ES-I3 (cell line): ENCODE data around the gene QPRT.
A peak's percentile ranks its signal among the peaks of the same experiment; 100 is the strongest.
"Not testable (repeated sequence)": the region's sequence is repeated elsewhere in the genome, so short reads cannot be mapped to it uniquely, and the experiment has no call there.

Experiments
- H3K36me3 ChIP-seq: 2 replicates; pipeline ENCODE4 v1.6.1; 2013; ENCODE audit warnings: mild to moderate bottlenecking, low read length, control low read depth, moderate library complexity; ENCODE audit not compliant: insufficient read depth
- H3K4me1 ChIP-seq: 2 replicates; pipeline ENCODE4 v1.6.1; 2013; ENCODE audit warnings: mild to moderate bottlenecking, control low read depth, low read length; ENCODE audit not compliant: insufficient read depth
- H3K9ac ChIP-seq: 2 replicates; pipeline ENCODE4 v1.6.1; 2013; ENCODE audit warnings: low read depth, mild to moderate bottlenecking, low read length, moderate library complexity
- H3K9me3 ChIP-seq: 2 replicates; pipeline ENCODE4 v1.6.1; 2013; ENCODE audit warnings: mild to moderate bottlenecking, low read length, moderate library complexity; ENCODE audit not compliant: control insufficient read depth, insufficient read depth

Gene QPRT

DNA sequence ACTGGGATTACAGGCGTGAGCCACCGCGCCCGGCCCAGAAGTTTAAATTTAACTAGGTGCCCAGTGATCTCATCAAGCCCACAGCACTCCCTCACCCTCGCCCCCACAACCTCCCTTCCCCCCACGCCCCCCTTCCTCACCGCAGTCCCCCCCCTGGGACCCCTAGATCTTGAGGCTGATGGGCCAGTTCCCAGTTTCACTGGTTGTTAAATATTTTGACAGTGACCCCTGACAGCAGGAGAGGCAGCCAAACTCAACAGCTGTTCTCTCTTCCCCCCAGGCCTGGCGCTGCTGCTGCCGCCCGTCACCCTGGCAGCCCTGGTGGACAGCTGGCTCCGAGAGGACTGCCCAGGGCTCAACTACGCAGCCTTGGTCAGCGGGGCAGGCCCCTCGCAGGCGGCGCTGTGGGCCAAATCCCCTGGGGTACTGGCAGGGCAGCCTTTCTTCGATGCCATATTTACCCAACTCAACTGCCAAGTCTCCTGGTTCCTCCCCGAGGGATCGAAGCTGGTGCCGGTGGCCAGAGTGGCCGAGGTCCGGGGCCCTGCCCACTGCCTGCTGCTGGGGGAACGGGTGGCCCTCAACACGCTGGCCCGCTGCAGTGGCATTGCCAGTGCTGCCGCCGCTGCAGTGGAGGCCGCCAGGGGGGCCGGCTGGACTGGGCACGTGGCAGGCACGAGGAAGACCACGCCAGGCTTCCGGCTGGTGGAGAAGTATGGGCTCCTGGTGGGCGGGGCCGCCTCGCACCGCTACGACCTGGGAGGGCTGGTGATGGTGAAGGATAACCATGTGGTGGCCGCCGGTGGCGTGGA lies 15.6 kb downstream of the QPRT start:
- Histone ChIP-seq H3K9ac (no peak overlapping the region), H3K4me1 (peaks cover 9% of the 10 kb centered on the region; the same call in 1 of the 2 replicates), H3K9me3 (no peaks in the 10 kb centered on the region; the same call in 1 of the 2 replicates), H3K36me3 (no peaks in the 10 kb centered on the region)

DNA sequence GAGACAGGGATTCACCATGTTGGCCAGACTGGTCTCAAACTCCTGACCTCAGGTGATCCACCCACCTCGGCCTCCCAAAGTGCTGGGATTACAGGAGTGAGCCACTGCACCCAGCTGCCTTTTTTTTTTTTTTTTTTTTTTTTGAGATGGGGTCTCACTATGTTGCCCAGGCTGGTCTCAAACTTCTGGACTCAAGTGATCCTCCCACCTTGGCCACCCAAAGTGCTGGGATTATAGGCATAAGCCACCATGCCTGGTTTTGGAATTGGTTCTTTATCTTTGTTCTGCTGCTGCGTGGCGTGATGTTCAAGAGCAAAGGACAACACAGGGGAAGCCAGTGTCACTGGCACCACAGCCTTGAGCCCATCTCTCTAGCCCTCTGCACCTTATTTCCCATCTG lies 16.7 kb downstream of the QPRT start:
- H3K36me3 ChIP-seq, H3K9me3 ChIP-seq, H3K9ac ChIP-seq: not testable (repeated sequence)
- peaks cover 11% of the 10 kb centered on the region; the same call in 1 of the 2 replicates for H3K4me1 ChIP-seq

DNA sequence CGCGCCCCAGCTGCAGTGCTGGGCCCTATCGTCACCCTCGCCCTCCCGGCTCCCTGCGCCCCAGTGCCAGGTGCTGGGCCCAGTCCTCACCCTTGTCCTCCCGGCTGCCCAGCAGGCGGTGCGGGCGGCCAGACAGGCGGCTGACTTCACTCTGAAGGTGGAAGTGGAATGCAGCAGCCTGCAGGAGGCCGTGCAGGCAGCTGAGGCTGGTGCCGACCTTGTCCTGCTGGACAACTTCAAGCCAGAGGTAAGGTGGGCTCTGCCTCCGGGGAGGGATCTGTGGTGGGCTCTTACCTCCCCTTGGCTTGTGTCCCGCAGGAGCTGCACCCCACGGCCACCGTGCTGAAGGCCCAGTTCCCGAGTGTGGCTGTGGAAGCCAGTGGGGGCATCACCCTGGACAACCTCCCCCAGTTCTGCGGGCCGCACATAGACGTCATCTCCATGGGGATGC lies 17.9 kb downstream of the QPRT start:
- Histone ChIP-seq H3K9me3 (no peaks in the 10 kb centered on the region; the same call in 1 of the 2 replicates), H3K36me3 (no peaks in the 10 kb centered on the region), H3K9ac (no peak overlapping the region), H3K4me1 (peaks cover 11% of the 10 kb centered on the region; the same call in 1 of the 2 replicates)

DNA sequence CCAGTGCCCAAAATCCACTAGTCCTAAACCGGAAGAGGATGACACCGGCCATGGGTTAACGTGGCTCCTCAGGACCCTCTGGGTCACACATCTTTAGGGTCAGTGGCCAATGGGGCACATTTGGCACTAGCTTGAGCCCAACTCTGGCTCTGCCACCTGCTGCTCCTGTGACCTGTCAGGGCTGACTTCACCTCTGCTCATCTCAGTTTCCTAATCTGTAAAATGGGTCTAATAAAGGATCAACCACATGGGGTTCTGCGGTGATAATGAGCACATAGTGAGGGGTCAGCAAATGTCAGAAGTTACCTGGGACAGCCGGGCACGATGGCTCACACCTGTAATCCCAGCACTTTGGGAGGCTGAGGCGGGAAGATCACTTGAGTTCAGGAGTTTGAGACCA lies 18.4 kb downstream of the QPRT start:
- H3K9me3 ChIP-seq, result no peaks in the 10 kb centered on the region; the same call in 1 of the 2 replicates
- H3K4me1 ChIP-seq, result peaks cover 12% of the 10 kb centered on the region
- H3K9ac ChIP-seq, result no peak overlapping the region
- H3K36me3 ChIP-seq, result no peaks in the 10 kb centered on the region

DNA sequence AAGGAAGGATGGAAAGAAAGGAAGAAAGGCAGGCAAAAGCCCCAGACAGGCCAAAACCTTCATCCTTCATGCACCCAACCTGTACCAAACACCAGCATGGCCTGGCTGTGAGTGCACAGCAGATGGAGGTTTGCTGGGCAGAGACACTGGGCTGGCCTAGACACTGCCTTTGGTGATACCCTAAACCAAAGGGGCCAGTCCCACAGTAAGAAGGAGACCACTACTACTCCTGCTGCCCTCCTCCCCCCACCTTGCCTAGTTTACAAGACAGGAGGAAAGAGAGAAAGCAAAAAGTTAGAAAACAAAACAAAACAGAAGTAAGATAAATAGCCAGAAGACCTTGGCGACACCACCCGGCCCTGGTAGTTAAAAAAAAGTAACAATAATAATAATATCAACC lies 19.1 kb downstream of the QPRT start:
- no peak overlapping the region for H3K9ac ChIP-seq
- H3K36me3 ChIP-seq, result no peaks in the 10 kb centered on the region
- no peaks in the 10 kb centered on the region; the same call in 1 of the 2 replicates for H3K9me3 ChIP-seq
- H3K4me1 ChIP-seq, result peaks cover 16% of the 10 kb centered on the region

DNA sequence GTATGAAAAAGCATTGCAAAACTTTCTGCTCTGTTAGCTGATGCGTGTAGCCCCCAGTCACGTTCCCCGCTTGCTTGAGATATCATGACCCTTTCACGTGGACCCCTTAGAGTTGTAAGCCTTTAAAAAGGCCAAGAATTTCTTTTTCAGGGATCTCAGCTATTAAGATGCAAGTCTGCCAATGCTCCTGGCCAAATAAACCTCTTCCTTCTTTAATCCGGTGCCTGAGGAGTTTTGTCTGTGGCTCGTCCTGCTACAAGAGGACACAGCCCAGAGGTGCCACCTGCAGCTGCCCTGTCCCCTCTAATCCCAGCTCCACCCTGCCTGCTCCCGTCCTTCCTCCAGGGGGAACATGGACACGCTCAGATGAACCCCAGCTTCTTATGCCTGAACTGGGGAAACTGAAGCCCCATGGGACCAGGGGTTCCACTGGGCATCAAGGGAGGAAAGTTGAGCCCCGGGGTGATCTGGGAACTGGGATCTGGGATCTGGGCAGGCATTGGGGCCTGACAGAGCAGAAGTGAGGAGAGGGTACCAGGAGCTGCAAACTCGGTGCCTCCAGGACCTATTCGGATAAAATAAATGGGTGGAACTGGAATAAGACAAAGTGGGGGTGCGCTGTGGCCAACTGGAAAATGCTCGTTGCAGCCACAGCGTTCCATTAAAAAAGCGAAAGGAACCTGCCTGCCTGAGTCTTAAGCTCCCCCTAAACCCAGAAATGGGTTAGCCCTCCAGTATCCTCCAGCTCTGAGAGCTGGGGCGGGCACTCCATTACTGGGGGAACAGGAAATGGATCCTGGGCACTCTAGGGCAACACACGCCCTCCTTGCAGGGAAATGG lies 19.7 kb downstream of the QPRT start:
- Histone ChIP-seq H3K9ac (no peak overlapping the region), H3K4me1 (peaks cover 16% of the 10 kb centered on the region), H3K36me3 (no peaks in the 10 kb centered on the region), H3K9me3 (no peaks in the 10 kb centered on the region; the same call in 1 of the 2 replicates)

DNA sequence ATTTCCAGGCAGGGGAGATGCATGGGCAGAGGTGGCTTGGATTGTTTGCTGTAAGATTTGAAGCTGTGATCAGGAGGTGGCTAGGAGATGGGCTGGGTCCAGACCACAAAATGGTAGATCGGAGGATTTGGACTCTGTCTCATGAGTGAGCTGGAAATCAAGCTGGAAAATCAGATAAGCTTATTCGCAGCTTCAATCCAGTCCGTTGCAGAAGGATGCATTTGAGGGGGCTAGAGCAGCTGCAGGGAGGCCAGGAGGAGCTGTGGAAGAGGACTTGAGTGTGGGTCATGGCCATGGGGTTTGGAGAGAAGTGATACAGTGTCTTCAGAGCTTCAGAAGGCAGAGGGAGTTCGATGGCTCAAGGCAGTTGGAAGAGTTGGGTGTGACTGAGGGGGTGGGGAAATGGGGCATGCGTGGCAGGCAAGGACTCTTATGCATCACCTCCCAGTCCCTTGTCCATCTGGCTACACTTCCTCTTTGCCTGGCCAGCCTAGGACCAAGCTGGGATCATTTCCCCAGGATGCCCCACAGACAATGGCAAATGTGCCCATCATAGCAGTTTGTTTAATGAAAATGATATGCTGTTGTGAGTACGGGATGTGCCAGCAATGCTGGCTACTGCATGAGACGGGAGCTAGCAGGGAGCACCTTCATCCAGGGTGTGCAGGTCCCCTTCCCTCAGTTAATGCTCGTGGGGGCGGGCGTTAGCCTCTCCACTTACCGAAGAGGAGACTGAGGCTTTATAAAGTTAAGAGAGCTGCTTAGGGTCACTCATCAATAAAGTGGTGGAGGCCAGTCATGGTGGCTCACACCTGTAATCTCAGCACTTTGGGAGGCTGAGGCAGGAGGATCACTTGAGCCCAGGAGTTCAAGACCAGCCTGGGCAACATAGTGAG lies 20.6 kb downstream of the QPRT start:
- H3K9me3 ChIP-seq, result no peaks in the 10 kb centered on the region; the same call in 1 of the 2 replicates
- peaks cover 16% of the 10 kb centered on the region for H3K4me1 ChIP-seq
- no peaks in the 10 kb centered on the region for H3K36me3 ChIP-seq
- no peak overlapping the region for H3K9ac ChIP-seq

DNA sequence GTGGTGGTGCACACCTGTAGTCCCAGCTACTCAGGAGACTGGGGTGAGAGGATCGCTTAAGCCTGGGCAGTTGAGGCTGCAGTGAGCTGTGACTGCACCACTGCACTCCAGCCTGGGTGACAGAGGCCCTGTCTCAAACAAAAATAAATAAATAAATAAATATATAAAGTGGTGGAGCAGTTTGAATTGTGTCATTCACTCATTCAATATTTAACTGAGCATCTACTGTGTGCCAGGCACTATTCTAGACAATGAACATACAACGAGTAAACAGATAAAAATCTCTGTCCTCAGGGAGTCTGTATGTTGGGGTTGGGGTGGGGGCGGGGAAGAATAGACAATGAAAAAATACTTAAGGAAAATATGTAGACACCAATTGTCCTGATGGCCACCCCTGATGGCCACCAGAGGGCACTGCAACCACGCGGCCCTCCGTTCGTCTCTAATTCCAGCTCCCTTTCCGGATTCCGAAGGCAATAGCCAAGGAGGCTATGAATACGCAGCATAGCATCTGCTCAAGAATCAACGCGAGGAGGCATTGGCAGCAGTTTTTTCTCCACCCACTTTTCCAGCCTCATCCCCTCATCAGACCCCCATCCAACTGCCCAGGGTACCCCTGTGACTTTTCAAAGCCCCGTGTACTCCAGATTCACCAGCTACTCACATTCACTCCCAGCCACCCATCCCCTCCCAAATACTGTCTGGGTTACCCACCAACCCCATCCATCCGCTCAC lies 21.4 kb downstream of the QPRT start:
- H3K4me1 ChIP-seq, result peaks cover 16% of the 10 kb centered on the region
- no peaks in the 10 kb centered on the region; the same call in 1 of the 2 replicates for H3K9me3 ChIP-seq
- H3K9ac ChIP-seq, result no peak overlapping the region
- H3K36me3 ChIP-seq, result no peaks in the 10 kb centered on the region

DNA sequence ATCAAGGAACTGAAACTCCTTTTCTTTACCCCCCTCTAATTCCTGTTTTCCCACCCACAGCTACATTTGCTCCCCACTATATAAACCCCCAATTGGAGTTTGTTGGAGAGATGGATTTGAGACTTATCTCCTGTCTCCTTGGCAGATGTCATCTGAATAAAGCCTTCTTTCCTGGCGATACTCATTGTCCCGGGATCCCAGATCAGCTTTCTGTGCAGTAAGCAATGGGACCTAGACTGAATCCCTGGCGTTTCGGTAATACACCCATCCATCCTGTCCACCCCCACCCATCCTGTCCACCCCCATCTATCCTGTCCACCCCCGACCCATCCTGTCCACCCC lies 22.2 kb downstream of the QPRT start:
- Histone ChIP-seq H3K9ac (no peak overlapping the region), H3K9me3 (no peaks in the 10 kb centered on the region; the same call in 1 of the 2 replicates), H3K36me3 (no peaks in the 10 kb centered on the region), H3K4me1 (peaks cover 16% of the 10 kb centered on the region)

DNA sequence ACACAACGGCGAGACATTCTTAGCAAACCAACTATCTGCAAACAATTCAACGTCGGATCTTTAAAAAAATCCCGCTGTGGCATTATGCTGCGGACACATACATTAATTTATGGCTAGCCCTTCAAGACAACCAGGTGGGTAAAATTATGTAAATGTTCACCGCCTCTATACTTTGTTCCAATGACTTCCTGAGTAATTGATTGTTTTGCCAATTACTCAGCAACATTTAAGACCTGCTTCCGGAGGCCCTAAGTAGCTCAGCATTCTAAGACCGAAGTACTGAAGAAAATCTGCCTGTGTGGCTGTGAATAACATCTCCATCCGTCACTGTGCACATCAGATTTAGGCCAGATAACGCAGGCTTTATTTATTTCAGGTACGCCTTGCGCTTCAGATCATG lies 23.3 kb downstream of the QPRT start:
- Histone ChIP-seq H3K9me3 (no peaks in the 10 kb centered on the region; the same call in 1 of the 2 replicates), H3K4me1 (peaks cover 16% of the 10 kb centered on the region), H3K9ac (no peak overlapping the region), H3K36me3 (no peaks in the 10 kb centered on the region)

DNA sequence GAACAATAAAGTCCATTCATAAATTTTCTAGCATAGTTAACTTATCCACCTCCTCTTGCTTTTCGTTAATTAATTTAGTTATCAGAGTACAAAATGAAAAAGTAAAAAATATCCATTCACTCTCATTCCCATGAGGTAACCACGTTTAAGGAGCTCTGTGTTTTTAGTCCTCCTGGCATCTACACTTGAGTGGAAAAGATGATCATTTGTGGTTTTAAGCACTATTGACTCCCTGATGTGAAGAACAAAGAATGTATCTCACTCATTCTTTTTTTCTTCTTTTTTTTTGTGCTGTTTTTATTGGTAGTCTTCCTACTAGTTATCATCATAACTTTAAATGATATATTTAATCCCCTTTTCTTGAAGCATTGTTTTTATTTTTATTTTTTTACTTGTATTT lies 26.1 kb downstream of the QPRT start:
- H3K4me1 ChIP-seq, result peaks cover 7% of the 10 kb centered on the region
- no peaks in the 10 kb centered on the region for H3K9me3 ChIP-seq
- no peak overlapping the region for H3K9ac ChIP-seq
- H3K36me3 ChIP-seq, result no peaks in the 10 kb centered on the region

DNA sequence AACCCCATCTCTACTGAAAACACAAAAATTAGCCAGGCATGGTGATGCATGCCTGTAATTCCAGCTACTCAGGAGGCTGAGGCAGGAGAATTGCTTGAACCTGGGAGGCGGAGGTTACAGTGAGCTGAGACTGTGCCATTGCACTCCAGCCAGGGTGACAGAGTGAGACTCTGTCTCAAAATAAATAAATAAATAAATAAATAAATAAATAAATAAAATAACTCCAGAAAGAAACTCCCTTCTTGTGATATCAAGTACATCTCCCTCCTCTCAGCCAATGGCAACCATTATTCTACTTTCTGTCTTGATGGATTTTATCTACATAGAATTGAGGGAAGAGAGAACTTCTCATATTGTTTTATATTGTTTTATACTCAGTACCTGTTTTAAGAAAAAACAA lies 28.2 kb downstream of the QPRT start:
- not testable (repeated sequence) for H3K9me3 ChIP-seq, H3K36me3 ChIP-seq, H3K4me1 ChIP-seq, H3K9ac ChIP-seq

DNA sequence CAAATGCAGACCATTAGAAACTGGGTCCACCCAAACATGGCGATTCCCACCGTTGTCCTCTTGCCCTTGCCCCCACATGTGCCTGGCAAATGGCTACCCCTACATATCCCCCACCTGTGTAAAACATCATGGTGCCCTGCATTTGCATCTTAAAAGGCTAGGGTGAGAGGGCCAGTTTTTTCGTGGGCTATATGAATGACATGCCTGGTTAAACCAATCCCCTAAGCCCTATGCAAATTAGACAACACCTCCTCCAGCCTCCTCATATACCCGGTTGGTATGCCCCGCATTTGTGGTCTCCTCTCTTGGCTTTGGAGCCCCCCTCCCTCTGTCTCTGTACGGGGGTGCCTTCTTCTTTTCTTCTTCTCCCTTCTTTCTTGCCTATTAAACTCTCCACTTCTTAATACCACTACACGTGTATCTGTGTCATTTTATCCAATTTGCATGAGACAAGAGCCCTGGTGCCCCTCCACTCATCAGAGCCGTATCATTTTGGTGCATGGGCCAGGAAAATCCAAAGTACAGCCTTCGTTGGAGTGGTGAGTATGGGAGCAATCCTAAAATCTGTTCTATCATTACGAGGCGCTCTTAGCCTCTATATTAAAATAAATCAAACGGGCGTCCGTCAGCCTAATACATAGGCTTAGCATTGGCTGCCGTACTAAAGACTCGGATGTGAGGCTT lies 30.1 kb downstream of the QPRT start:
- peaks cover 3% of the 10 kb centered on the region for H3K4me1 ChIP-seq
- H3K9ac ChIP-seq, result peak overlapping the region; percentile 94
- peaks cover 12% of the 10 kb centered on the region for H3K36me3 ChIP-seq
- H3K9me3 ChIP-seq, result no peaks in the 10 kb centered on the region
